Measurements from ENCODE around the gene DUS2.
"Not testable (repeated sequence)": the region's sequence is repeated elsewhere in the genome, so short reads cannot be mapped to it uniquely, and the experiment has no call there.

DUS2 gene

GRCh38 chr16:68091380-68092261, 68.5 kb downstream of the DUS2 start:
- no peak for DNase-seq (ENCODE audit: low spot score)

- not testable (repeated sequence) for DNase-seq (ENCODE audit: low spot score)
These were observed 69.2 kb downstream of the DUS2 start for GRCh38 chr16:68092275-68092674.

GRCh38 chr16:68093816-68094613, 70.9 kb downstream of the DUS2 start:
- DNase-seq (ENCODE audit: low spot score): no peak

GRCh38 chr16:68094614-68094934, 71.5 kb downstream of the DUS2 start:
- DNase-seq (ENCODE audit: low spot score): no peak

- no peak for DNase-seq (ENCODE audit: low spot score)
These were observed 73.4 kb downstream of the DUS2 start for GRCh38 chr16:68096491-68096890.

GRCh38 chr16:68097088-68097487, 74.0 kb downstream of the DUS2 start:
- DNase-seq (ENCODE audit: low spot score): no peak

- DNase-seq (ENCODE audit: low spot score): no peak
These were observed 74.8 kb downstream of the DUS2 start for GRCh38 chr16:68097895-68098294.

- DNase-seq (ENCODE audit: low spot score): no peak
These were observed 77.4 kb downstream of the DUS2 start for GRCh38 chr16:68100488-68100887.

- no peak for DNase-seq (ENCODE audit: low spot score)
These were observed 82.5 kb downstream of the DUS2 start for GRCh38 chr16:68105611-68106010.

- not testable (repeated sequence) for DNase-seq (ENCODE audit: low spot score)
These were observed 84.3 kb downstream of the DUS2 start for GRCh38 chr16:68107230-68107928.

GRCh38 chr16:68109156-68109555, 86.1 kb downstream of the DUS2 start:
- not testable (repeated sequence) for DNase-seq (ENCODE audit: low spot score)

GRCh38 chr16:68110611-68111010, 87.5 kb downstream of the DUS2 start:
- DNase-seq (ENCODE audit: low spot score): not testable (repeated sequence)

GRCh38 chr16:68111379-68111778, 88.3 kb downstream of the DUS2 start:
- DNase-seq (ENCODE audit: low spot score): no peak

- no peak for DNase-seq (ENCODE audit: low spot score)
These were observed 90.1 kb downstream of the DUS2 start for GRCh38 chr16:68113059-68113761.

GRCh38 chr16:68113765-68114240, 90.7 kb downstream of the DUS2 start:
- no peak for DNase-seq (ENCODE audit: low spot score)

- not testable (repeated sequence) for DNase-seq (ENCODE audit: low spot score)
These were observed 91.9 kb downstream of the DUS2 start for GRCh38 chr16:68114939-68115338.

- no peak for DNase-seq (ENCODE audit: low spot score)
These were observed 92.8 kb downstream of the DUS2 start for GRCh38 chr16:68115851-68116250.

GRCh38 chr16:68116256-68116867, 93.3 kb downstream of the DUS2 start:
- DNase-seq (ENCODE audit: low spot score): no peak

- DNase-seq (ENCODE audit: low spot score): no peak
These were observed 94.8 kb downstream of the DUS2 start for GRCh38 chr16:68117884-68118283.

GRCh38 chr16:68118954-68119353, 95.9 kb downstream of the DUS2 start:
- not testable (repeated sequence) for DNase-seq (ENCODE audit: low spot score)

GRCh38 chr16:68120496-68120895, 97.4 kb downstream of the DUS2 start:
- DNase-seq (ENCODE audit: low spot score): not testable (repeated sequence)
